ENCODE results near the gene CCBE1.
"Not testable (repeated sequence)": the region's sequence is repeated elsewhere in the genome, so short reads cannot be mapped to it uniquely, and the experiment has no call there.

CCBE1 gene

GRCh38 chr18:59714096-59714495 lies 16.9 kb upstream of the CCBE1 start:
- DNase-seq: not testable (repeated sequence)

- no peak for DNase-seq
Measured at GRCh38 chr18:59712311-59712710, 15.1 kb upstream of the CCBE1 start.

GRCh38 chr18:59708988-59709387 lies 11.8 kb upstream of the CCBE1 start:
- DNase-seq: no peak

GRCh38 chr18:59707306-59707705 lies 10.1 kb upstream of the CCBE1 start:
- no peak for DNase-seq

- DNase-seq: no peak
Measured at GRCh38 chr18:59706499-59706898, 9.3 kb upstream of the CCBE1 start.

- DNase-seq: no peak
Measured at GRCh38 chr18:59705145-59705544, 7.9 kb upstream of the CCBE1 start.

GRCh38 chr18:59704146-59704545 lies 6.9 kb upstream of the CCBE1 start:
- DNase-seq: no peak

- no peak for DNase-seq
Measured at GRCh38 chr18:59701272-59701671, 4.0 kb upstream of the CCBE1 start.

GRCh38 chr18:59700535-59700967 lies 3.3 kb upstream of the CCBE1 start:
- no peak for DNase-seq

GRCh38 chr18:59699750-59700534 lies 2.7 kb upstream of the CCBE1 start:
- DNase-seq: no peak

- no peak for DNase-seq
Measured at GRCh38 chr18:59699061-59699460, 1.8 kb upstream of the CCBE1 start.

- DNase-seq: no peak
Measured at GRCh38 chr18:59696311-59697235, 650 bp downstream of the CCBE1 start.

- no peak for DNase-seq
Measured at GRCh38 chr18:59695551-59695950, 1.7 kb downstream of the CCBE1 start.

- no peak for DNase-seq
Measured at GRCh38 chr18:59694824-59695223, 2.4 kb downstream of the CCBE1 start.

GRCh38 chr18:59691996-59692395 lies 5.2 kb downstream of the CCBE1 start:
- no peak for DNase-seq

- DNase-seq: no peak
Measured at GRCh38 chr18:59690996-59691395, 6.2 kb downstream of the CCBE1 start.

GRCh38 chr18:59690186-59690982 lies 6.8 kb downstream of the CCBE1 start:
- DNase-seq: no peak

- no peak for DNase-seq
Measured at GRCh38 chr18:59689756-59690155, 7.5 kb downstream of the CCBE1 start.

- DNase-seq: no peak
Measured at GRCh38 chr18:59686260-59686659, 11.0 kb downstream of the CCBE1 start.

GRCh38 chr18:59685501-59685900 lies 11.7 kb downstream of the CCBE1 start:
- no peak for DNase-seq

GRCh38 chr18:59684777-59685176 lies 12.4 kb downstream of the CCBE1 start:
- DNase-seq: no peak

GRCh38 chr18:59681521-59682004 lies 15.7 kb downstream of the CCBE1 start:
- DNase-seq: no peak

GRCh38 chr18:59681051-59681450 lies 16.2 kb downstream of the CCBE1 start:
- DNase-seq: no peak

Data from T1000 (cell line).